ENCODE data around the gene C2orf15.

DNA sequence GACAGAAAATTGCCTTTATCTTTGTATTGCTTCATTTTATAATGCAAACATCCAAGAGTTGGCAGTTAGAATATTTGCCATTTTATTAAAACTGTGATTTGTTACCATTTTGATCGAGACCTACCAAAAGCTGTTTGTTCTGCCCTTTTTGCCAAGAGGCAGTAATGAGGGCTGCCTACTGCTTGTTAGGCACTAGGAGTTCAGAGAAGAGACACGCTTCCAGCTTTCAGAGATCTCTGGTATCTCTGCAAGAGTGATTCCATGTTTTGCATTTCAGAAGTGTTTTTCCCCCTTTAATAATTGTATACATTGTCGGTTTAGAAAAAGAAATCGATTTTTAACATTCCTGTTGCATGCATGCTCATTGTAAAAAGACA, 40.1 kb downstream of the C2orf15 start:
- TF ChIP-seq, protein P1, sequence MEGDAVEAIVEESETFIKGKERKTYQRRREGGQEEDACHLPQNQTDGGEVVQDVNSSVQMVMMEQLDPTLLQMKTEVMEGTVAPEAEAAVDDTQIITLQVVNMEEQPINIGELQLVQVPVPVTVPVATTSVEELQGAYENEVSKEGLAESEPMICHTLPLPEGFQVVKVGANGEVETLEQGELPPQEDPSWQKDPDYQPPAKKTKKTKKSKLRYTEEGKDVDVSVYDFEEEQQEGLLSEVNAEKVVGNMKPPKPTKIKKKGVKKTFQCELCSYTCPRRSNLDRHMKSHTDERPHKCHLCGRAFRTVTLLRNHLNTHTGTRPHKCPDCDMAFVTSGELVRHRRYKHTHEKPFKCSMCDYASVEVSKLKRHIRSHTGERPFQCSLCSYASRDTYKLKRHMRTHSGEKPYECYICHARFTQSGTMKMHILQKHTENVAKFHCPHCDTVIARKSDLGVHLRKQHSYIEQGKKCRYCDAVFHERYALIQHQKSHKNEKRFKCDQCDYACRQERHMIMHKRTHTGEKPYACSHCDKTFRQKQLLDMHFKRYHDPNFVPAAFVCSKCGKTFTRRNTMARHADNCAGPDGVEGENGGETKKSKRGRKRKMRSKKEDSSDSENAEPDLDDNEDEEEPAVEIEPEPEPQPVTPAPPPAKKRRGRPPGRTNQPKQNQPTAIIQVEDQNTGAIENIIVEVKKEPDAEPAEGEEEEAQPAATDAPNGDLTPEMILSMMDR (IDR thresholded peaks at IDR 0.05; ENCODE audit: low read depth, low read length, missing input control) = no peak
- TF ChIP-seq GABPA (IDR thresholded peaks at IDR 0.05 in 1 of 2, conservative IDR thresholded peaks at IDR 0.05 in 1 of 2) (no peak), TAF1 (conservative IDR thresholded peaks at IDR 0.05) (no peak), RXRA (IDR thresholded peaks at IDR 0.05) (no peak)
- TF ChIP-seq, protein P2, sequence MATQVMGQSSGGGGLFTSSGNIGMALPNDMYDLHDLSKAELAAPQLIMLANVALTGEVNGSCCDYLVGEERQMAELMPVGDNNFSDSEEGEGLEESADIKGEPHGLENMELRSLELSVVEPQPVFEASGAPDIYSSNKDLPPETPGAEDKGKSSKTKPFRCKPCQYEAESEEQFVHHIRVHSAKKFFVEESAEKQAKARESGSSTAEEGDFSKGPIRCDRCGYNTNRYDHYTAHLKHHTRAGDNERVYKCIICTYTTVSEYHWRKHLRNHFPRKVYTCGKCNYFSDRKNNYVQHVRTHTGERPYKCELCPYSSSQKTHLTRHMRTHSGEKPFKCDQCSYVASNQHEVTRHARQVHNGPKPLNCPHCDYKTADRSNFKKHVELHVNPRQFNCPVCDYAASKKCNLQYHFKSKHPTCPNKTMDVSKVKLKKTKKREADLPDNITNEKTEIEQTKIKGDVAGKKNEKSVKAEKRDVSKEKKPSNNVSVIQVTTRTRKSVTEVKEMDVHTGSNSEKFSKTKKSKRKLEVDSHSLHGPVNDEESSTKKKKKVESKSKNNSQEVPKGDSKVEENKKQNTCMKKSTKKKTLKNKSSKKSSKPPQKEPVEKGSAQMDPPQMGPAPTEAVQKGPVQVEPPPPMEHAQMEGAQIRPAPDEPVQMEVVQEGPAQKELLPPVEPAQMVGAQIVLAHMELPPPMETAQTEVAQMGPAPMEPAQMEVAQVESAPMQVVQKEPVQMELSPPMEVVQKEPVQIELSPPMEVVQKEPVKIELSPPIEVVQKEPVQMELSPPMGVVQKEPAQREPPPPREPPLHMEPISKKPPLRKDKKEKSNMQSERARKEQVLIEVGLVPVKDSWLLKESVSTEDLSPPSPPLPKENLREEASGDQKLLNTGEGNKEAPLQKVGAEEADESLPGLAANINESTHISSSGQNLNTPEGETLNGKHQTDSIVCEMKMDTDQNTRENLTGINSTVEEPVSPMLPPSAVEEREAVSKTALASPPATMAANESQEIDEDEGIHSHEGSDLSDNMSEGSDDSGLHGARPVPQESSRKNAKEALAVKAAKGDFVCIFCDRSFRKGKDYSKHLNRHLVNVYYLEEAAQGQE (IDR thresholded peaks at IDR 0.05) = no peak

All from liver (tissue), 3 donors.